HepG2 (cell line): ENCODE measurements around the gene CTDNEP1. TPM values are rescaled to one million over a fixed set of nuclear protein-coding genes. Genes with fewer than 3 reads are reported as not detected.

ENCODE experiments used
- ARID4A ChIP-seq: sonication (generic); formaldehyde crosslinking; IDR thresholded peaks from 2 replicates; pipeline ENCODE4 v1.5.0; 2020; ENCODE audit warnings: mild to moderate bottlenecking, missing genetic modification reagents, borderline replicate concordance
- DMTF1 ChIP-seq: sonication (generic); formaldehyde crosslinking; IDR thresholded peaks from 2 replicates; pipeline ENCODE4 v1.4.0; 2020; ENCODE audit warnings: mild to moderate bottlenecking, missing genetic modification reagents
- ETV6 ChIP-seq: sonication (generic); formaldehyde crosslinking; conservative IDR thresholded peaks from 2 replicates; pipeline ENCODE4 v1.4.0; 2020; ENCODE audit warnings: missing genetic modification reagents
- GPN1 ChIP-seq: sonication (generic); formaldehyde crosslinking; IDR thresholded peaks from 2 replicates; pipeline ENCODE4 v1.5.1; 2020; ENCODE audit warnings: missing genetic modification reagents, borderline replicate concordance
- HOXA5 ChIP-seq: sonication (generic); formaldehyde crosslinking; IDR thresholded peaks from 2 replicates; pipeline ENCODE4 v1.4.0; 2020; ENCODE audit warnings: missing genetic modification reagents
- KLF15 ChIP-seq: sonication (generic); formaldehyde crosslinking; IDR thresholded peaks from 2 replicates; pipeline ENCODE4 v1.8.1; 2023; ENCODE audit warnings: borderline replicate concordance, mild to moderate bottlenecking, inconsistent platforms, missing genetic modification reagents, mixed read lengths
- MEIS1 ChIP-seq: sonication (generic); formaldehyde crosslinking; IDR thresholded peaks from 2 replicates; pipeline ENCODE4 v1.9.0; 2021; ENCODE audit warnings: mild to moderate bottlenecking, missing genetic modification reagents, moderate library complexity, borderline replicate concordance
- PBX2 ChIP-seq: IDR thresholded peaks from 2 replicates; pipeline ENCODE4 v1.6.1; 2016; ENCODE audit warnings: control low read depth
- RARA ChIP-seq: IDR thresholded peaks from 2 replicates; pipeline ENCODE4 v1.6.1; 2016; ENCODE audit warnings: missing genetic modification reagents, missing compliant biosample characterization
- REPIN1 ChIP-seq: sonication (generic); formaldehyde crosslinking; IDR thresholded peaks from 2 replicates; pipeline ENCODE4 v1.8.0; 2022; ENCODE audit warnings: missing genetic modification reagents, low read depth, mild to moderate bottlenecking, borderline replicate concordance
- TCF12 ChIP-seq, 2 experiments: fragments of 450-650 bp in 1 of 2; sonication (generic) in 1 of 2; formaldehyde crosslinking in 1 of 2; IDR thresholded peaks; 2 replicates each; pipeline versions ENCODE4 v1.6.1 to v1.8.0; 2017 to 2022; ENCODE audit warnings: antibody characterized with exemption in 1 of 2, mild to moderate bottlenecking in 1 of 2, missing genetic modification reagents in 1 of 2, moderate library complexity in 1 of 2
- TOPORS ChIP-seq: sonication (generic); formaldehyde crosslinking; IDR thresholded peaks from 2 replicates; pipeline ENCODE4 v1.8.0; 2023; ENCODE audit warnings: mild to moderate bottlenecking, missing genetic modification reagents
- XRCC5 ChIP-seq: fragments of 200-400 bp; formaldehyde crosslinking; optimal IDR thresholded peaks from 2 replicates; pipeline ENCODE3; 2017; ENCODE audit warnings: mild to moderate bottlenecking, low read length
- ZMYM2 ChIP-seq: sonication (generic); formaldehyde crosslinking; IDR thresholded peaks from 2 replicates; pipeline ENCODE4 v1.8.0; 2022; ENCODE audit warnings: mild to moderate bottlenecking, missing genetic modification reagents
- ZMYM3 ChIP-seq: sonication (generic); formaldehyde crosslinking; IDR thresholded peaks from 2 replicates; pipeline ENCODE4 v1.5.1; 2020; ENCODE audit warnings: mild to moderate bottlenecking, missing genetic modification reagents
- ZNF709 ChIP-seq: sonication (generic); formaldehyde crosslinking; IDR thresholded peaks from 2 replicates; pipeline ENCODE4 v1.5.0; 2020; ENCODE audit warnings: mild to moderate bottlenecking, missing genetic modification reagents
- ZNF772 ChIP-seq: sonication (generic); formaldehyde crosslinking; IDR thresholded peaks from 2 replicates; pipeline ENCODE4 v1.5.0; 2020; ENCODE audit warnings: mild to moderate bottlenecking, missing genetic modification reagents
- ZNF781 ChIP-seq: sonication (generic); formaldehyde crosslinking; IDR thresholded peaks from 2 replicates; pipeline ENCODE4 v1.5.1; 2020; ENCODE audit warnings: borderline replicate concordance, mild to moderate bottlenecking, missing genetic modification reagents; ENCODE audit errors: not compliant biosample characterization
- ZNF891 ChIP-seq: sonication (generic); formaldehyde crosslinking; IDR thresholded peaks from 2 replicates; pipeline ENCODE4 v1.5.0; 2020; ENCODE audit warnings: mild to moderate bottlenecking, missing genetic modification reagents
- polyA plus RNA-seq, 8 experiments: library from polyadenylated mRNA; depleted of rRNA in 3 of 8; stranded (reverse) in 7 of 8; unstranded in 1 of 8; fragments of >200 nt; fragmentation: Illumina TruSeq in 4 of 8; extraction: Trizol in 4 of 8; gene quantifications; 2 replicates each; pipeline versions ENCODE4 v1.2.1 to v1.2.3, GENCODE V29; 2011 to 2016; ENCODE audit warnings: low read depth in 4 of 8, missing spikeins in 1 of 8, mixed read lengths in 1 of 8; ENCODE audit not compliant: insufficient read depth in 1 of 8
- total RNA-seq, 5 experiments: library from RNA; depleted of rRNA; stranded (reverse); fragments of >200 nt; fragmentation: Illumina TruSeq; extraction: Trizol; gene quantifications; 2 replicates each; pipeline ENCODE4 v1.2.3, GENCODE V29; 2016; ENCODE audit warnings: low read depth in 1 of 5

Gene CTDNEP1
- total and polyA plus RNA-seq, 2 of the 13 experiments (the other 11 are each of a cell fraction or from before 2014, with no cell fraction given): 19.8 to 118 TPM

GRCh38 chr17:7234083-7234951, 17.2 kb downstream of the CTDNEP1 start, which contains the start of gene DVL2 (continued):
- TF ChIP-seq REPIN1 (CRISPR knock-in tag): peak; percentile 81; the same call in 1 of the 2 replicates
- peak; percentile 92 for TF ChIP-seq ZNF709 (CRISPR knock-in tag)
- TF ChIP-seq ZNF891 (CRISPR knock-in tag): peak; percentile 58; the same call in 1 of the 2 replicates
- TF ChIP-seq TOPORS: 0 out of 2 replicates have a peak, but pooled peaks have one; percentile 57
- no peak for TF ChIP-seq KLF15
- TF ChIP-seq ZNF772 (CRISPR knock-in tag): peak; percentile 85
- TF ChIP-seq ZMYM3 (CRISPR knock-in tag): no peak
- TF ChIP-seq ETV6 (CRISPR knock-in tag): no peak
- no peak for TF ChIP-seq ZNF781 (CRISPR knock-in tag)
- no peak for TF ChIP-seq XRCC5
- TF ChIP-seq GPN1 (CRISPR knock-in tag): no peak; the same call in 1 of the 2 replicates
- 0 out of 2 replicates have a peak, but pooled peaks have one; percentile 19 for TF ChIP-seq MEIS1 (CRISPR knock-in tag)
- TF ChIP-seq ZMYM2 (CRISPR knock-in tag): no peak
- TF ChIP-seq HOXA5 (CRISPR knock-in tag): peak; percentile 69; the same call in 1 of the 2 replicates
- no peak for TF ChIP-seq PBX2 (CRISPR knock-in tag)
- TF ChIP-seq RARA (CRISPR knock-in tag): 0 out of 2 replicates have a peak, but pooled peaks have one; percentile 32
- TF ChIP-seq DMTF1: no peak
- TF ChIP-seq ARID4A: peak; percentile 96
- no peak for TF ChIP-seq TCF12 (IDR thresholded peaks at IDR 0.05)
- no peak for TF ChIP-seq TCF12 (CRISPR knock-in tag; IDR thresholded peaks at IDR 0.05)
